ENCODE results near the gene NUP214.
A peak's percentile ranks its signal among the peaks of the same experiment; 100 is the strongest.
"Not testable (repeated sequence)": the region's sequence is repeated elsewhere in the genome, so short reads cannot be mapped to it uniquely, and the experiment has no call there.

NUP214 gene

DNA sequence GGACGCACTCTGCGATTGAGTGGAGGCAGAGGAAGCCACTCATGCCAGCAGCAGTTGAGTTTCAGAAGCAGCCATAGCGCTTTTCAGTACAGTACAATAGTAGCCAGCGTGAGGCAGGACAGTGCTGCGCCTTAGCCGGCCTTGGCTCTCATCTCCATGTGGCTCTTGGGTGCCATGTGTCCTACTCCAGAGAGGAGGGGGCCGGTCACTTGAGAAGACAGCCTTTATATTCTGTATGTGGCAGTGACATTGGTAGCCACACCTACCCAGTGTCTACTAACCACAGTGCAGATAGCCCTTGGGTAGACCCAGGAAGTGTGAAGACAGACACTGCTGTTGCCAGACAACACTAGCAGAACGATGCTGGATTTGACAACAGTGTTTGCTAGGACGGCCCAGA is 108.6 kb downstream of the NUP214 start:
- no peak for DNase-seq (ENCODE audit: low spot score)

DNA sequence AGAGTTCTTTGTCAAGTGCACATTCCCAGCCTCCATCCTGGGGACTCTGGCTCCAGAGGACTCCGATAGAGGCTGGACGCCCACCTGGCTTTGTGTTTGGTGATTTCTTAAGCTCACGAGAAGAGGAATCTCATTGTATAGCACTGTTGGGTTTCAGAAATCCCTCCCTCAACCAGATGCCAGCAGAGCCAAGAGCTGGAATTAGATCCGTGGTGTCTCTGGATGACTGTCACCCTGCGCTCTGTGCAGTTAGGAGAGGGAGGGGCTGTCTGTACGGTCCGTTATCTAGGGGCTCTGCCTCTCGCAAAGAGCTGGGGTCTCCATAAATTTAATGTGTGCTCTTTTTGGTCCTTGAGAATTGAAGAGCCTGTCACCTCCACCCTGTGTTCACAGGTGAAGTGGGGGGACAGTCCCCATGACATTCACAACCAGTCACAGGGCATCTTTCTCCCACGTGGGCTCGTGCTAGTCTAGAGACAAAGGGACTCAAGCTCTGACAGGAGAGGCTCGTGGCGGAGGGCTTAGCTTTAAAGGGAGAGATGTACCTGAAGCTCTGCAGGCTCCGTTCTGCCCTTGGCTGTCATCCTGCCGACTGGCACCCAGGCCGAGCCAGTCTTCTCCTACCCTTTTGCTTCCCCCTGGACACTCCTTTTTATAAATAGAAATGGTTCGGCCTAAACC is 109.6 kb downstream of the NUP214 start:
- DNase-seq (ENCODE audit: low spot score): no peak

DNA sequence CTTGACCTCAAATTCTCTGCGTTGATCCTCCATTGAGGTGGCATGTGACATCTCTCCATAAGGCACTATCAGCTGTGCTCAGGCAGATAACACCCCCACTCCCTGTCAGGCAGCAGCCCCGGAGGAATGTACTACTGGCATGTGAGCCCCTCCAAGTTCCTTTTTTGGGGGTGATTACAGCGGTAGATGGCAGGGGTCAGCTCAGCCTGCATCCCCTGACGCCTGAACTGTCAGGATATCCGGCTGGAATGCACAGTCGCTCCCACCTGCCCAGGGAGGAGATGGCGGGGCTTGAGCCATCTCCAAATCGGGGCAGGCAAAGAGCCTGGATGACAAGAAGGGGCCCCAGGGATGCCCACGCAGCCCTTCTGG is 110.1 kb downstream of the NUP214 start:
- DNase-seq (ENCODE audit: low spot score): no peak

- no peak for DNase-seq (ENCODE audit: low spot score)
These were observed 110.8 kb downstream of the NUP214 start for GRCh38 chr9:131236161-131236560.

GRCh38 chr9:131236761-131237160 is 111.4 kb downstream of the NUP214 start:
- no peak for DNase-seq (ENCODE audit: low spot score)

GRCh38 chr9:131237291-131237690 is 111.9 kb downstream of the NUP214 start:
- DNase-seq (ENCODE audit: low spot score): no peak

DNA sequence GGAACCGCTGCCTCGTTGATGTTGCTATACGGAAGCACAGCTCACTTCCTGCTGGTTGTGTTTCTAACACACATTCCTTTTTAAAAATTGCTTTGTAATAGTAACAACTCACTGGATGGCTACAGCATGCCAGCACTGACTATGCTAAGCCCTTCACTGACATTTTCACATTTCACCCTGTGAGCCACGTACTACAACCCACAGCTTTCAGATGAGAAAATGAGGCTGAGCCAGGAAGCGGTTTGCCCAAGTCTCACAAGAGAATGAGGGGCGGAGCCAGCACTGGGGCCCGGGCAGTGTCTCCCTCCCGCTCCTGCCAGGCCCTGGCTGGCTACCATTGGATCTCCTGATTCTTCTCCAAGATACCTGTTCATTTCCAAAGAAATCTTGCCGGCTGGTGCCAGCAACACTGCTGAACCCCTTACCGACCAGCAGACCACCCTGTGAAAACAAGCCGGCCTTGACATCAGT is 112.6 kb downstream of the NUP214 start:
- peak; percentile 68 for DNase-seq (ENCODE audit: low spot score)

- DNase-seq (ENCODE audit: low spot score): no peak
These were observed 113.1 kb downstream of the NUP214 start for GRCh38 chr9:131238402-131239021.

GRCh38 chr9:131239161-131239975 is 114.0 kb downstream of the NUP214 start:
- no peak for DNase-seq (ENCODE audit: low spot score)

DNA sequence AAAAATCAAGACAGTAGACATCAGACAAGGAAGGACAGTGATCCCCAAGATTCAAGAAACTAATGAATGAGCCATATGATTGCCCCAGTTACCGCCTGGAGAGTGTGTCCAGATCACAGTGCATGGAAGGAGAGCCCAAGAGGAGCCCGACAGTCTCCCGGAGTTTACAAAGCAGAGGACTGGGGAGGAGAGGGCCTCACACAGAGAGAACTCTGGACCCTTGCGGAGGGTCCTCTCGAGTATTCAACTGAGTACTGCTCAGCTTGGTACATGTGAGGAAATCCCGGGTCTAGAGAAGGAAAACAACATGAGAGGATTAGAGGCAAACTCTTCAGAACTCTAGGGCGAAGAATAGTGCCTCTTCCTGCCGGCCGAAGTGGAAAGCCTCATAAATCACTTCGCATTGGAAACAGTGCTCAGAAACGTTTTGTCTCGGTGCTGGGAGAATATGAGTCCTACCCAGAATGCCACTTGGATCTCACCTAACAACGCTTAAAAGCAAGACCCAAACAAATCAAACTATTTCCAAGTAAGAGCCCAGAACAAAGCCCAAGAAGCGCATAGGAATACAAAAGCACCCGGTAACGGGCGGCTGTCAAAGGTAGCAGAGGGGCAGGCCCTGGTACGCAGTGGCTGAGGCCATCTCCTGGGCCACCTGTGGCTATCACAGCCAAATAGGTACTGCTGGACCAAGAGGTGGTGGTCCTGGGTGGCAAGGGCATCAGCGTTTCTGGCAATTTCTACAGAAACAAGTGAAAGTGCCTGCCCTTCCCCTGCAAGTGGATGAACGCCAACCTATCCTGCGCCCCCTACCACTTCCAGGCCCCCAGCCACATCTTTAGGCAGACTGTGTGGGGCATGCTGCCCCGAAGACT is 114.9 kb downstream of the NUP214 start:
- DNase-seq (ENCODE audit: low spot score): no peak

GRCh38 chr9:131244331-131244730 is 118.9 kb downstream of the NUP214 start:
- DNase-seq (ENCODE audit: low spot score): not testable (repeated sequence)

GRCh38 chr9:131246618-131247017 is 121.2 kb downstream of the NUP214 start:
- no peak for DNase-seq (ENCODE audit: low spot score)

DNA sequence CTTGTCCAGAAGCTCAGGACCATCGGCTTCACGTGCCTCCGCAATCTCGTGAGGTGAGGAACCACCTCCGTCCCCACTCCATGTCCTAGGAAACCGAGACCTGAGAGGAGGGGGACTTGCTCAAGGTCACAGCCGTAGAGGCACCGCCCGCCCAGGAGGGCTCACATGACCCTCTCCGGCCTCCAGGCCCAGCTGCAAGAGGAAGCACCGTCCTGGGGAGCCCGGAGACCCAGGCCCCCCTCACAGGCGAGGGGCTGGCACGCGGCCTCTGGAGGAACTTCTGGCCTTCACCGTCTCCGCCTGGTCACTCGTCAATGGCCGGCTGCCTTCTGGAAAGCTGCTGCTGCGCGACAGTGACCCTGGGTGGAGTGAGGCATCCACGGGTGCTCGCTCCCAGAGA is 126.7 kb downstream of the NUP214 start:
- no peak for DNase-seq (ENCODE audit: low spot score)

DNA sequence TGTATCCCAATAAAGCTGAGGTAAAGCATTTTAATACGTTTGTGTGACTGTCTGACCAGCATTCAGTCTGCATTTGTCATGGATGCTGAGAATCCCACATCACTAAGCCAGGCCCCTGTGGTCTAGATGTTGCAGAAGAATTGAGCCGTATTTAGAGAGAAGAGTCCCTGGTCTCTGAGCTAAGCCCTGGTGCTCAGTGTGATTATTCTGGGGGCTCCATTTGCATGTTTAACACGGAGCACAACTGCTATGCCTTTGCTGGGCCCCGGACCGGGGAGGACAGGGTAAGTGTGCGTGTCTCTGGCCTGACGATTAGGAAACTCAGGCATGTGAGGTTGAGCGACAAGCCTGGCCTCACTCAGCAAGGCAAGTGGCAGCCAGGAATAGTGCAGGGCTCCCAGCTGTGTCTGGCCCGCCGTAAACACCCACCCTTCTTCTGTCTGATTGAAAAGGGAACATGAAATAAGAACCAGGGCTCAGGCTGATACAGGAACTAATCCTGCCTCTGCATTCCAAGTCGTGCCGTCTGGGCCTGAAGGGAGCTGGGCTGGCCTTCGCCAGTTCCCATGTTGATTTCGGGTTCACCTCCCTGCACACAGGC is 128.6 kb downstream of the NUP214 start:
- no peak for DNase-seq (ENCODE audit: low spot score)

DNA sequence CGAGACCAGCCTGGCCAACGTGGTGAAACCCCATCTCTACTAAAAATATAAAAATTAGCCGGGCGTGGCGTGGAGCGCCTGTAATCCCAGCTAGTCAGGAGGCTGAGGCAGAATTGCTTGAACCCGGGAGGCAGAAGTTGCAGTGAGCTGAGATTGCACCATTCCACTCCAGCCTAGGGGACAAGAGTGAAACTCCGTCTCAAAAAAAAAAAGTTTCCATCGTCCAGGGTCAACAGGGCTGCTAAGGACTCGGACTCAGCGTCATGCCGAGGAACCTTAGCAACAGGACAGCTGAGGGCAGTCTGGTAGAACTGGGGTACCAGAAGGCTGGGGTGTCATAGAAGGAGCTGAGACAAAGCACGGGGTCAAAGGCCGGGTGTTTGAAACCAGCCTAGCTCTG is 129.2 kb downstream of the NUP214 start:
- no peak for DNase-seq (ENCODE audit: low spot score)

DNA sequence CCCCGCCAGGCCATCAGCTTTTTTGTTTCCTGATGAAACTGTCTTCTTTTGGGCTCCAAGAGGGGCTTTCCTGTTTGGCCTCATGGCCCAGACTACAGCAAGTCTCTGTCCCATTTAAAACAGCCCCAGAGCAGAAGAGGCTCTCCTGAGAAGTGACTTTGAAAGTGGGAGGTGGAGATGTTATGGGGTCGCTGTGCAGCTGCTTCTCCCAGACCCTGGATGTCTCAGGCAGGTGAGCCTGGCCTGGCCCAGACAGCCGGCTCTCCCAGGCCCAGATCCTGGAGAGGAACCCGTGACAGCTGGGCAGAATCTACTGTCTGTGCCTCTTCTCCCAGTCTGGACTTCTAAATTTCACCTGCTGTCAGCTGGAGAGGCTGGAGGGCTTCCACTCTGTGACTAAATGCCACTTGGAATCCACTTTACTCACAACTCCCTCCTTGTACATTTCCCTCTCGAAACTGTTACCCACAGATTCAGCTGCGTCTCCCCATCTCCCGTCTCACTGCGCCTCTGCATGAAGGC is 130.4 kb downstream of the NUP214 start:
- DNase-seq (ENCODE audit: low spot score): no peak

DNA sequence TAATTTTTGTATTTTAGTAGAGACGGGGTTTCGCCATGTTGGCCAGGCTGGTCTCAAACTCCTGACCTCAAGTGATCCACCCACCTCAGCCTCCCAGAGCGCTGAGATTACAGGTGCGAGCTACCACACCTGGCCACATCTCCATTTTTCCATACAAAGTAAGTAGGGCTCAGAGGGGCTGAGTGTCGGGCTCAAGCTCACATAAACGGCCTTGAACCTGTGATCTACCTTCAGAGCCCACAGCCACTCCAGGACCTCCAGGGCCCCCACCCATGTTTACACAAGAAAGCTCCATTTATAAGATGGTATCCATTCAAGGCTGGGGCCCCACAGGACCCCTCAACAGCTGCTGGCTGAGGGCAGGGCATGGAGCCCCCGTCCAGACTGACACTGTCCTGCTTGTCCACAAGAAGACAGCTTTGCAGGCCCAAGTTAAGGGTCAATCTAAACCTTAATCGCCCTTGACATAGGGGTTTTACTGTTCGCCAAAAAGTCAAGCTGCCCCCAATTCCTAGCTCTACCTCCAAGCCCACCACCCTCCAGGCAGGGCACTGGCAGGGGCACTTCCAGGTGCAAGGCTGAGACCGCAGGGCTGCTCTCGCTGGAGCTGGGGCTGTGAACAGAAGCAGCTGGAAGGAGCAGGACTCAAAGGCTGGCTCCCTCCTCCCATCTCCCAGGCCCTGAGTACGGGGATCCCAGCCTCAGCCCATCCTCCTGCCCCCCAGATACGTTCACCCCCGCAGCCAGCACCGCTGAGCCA is 132.1 kb downstream of the NUP214 start:
- DNase-seq (ENCODE audit: low spot score): no peak

GRCh38 chr9:131258186-131258585 is 132.8 kb downstream of the NUP214 start:
- no peak for DNase-seq (ENCODE audit: low spot score)

DNA sequence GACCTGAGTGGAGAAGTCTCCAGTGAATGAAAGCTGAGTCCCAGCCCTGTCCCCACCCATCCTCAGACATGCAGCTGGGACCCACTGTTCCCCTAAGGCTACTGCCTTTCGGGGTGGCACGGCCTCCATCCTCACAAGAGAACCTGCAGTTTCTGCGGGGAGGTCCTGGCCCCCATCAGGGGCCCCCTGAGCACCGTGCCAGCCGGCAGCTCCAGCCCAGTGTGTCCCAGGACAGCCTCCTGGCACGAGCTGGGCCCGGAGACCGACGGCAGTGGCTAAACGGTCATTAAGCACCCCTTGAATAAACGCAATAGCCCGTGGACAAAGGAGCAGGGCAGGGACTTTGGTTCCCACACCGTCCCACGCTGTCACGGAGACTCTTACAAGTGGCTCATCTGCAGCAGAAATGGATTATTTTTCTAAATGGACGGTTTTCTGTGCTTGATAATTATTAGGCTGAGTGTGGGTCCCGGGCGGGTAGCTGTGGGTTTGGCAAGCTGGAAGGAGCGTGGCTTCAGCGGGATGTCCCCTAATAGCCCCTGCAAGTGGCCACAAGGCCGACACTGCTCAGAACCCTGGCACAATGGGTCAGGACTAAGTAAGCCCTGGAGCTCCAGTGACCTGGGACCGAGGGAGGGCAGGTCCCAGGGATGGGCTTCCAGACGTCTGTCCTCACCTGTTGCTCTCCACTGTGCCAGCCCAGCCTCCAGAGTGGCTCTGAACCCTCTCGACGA is 133.5 kb downstream of the NUP214 start:
- DNase-seq (ENCODE audit: low spot score): no peak

- no peak for DNase-seq (ENCODE audit: low spot score)
These were observed 134.1 kb downstream of the NUP214 start for GRCh38 chr9:131259432-131259898.

All from kidney tubule cell (primary cell).